Fibroblast of mammary gland (primary cell): ENCODE measurements around the gene DOCK4.

Source experiments
- DNase-seq: peaks from one replicate; pipeline ENCODE4 v3.0.0-alpha.2; 2010; ENCODE audit warnings: low read depth
- H3K4me3 ChIP-seq: 2 replicates; pipeline ENCODE4 v1.5.1; 2011; ENCODE audit warnings: low read depth, mild to moderate bottlenecking, low read length, moderate library complexity; ENCODE audit not compliant: control insufficient read depth
- TF ChIP-seq, protein P1 (sequence below): conservative IDR thresholded peaks from 2 replicates; pipeline ENCODE4 v1.5.1; 2011; ENCODE audit warnings: low read depth, low read length, inconsistent platforms; ENCODE audit not compliant: control insufficient read depth, insufficient read depth

The DOCK4 gene

DNA sequence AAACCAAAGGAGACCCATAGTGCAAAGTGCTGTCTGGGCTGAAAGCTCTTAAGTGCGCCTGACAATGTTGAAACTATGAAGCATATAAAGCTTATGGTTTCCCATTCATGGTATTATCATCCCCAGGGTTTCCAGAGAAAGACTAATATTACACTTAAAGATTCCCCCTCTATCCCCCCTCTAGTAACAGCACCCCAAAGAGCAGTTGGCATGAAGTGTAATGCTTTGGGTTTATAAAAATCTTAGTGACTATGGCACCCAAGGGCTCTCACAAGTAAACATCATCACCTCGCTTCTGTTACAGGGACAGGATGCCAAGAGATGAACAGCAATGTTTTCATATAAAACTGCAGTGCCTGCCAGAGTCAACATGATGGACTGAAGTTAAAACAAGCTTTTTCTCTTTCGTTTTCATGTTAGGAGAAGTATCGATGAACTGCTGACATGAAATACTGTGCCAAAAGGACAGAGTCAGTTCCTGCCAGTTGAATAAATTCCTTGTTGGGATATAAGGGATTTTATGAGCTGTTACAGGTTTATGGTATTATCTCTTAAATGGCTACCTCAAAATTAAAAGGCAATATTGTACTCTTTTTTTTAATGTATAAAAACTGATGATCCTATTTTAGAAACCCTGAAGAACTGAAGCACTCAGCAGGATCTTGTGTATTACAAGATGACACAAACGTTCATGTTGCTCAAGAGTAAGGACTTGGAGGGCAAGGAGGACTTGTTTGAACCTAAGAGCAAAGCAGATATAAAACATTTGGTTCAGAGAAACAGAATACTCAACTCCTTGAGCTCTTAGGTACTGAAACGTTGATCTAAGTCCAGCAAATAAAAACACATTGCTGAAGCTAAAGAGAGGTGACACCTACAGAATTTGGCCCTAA is 440.2 kb downstream of the DOCK4 start:
- DNase-seq: peak; percentile 41
- TF ChIP-seq, protein P1, sequence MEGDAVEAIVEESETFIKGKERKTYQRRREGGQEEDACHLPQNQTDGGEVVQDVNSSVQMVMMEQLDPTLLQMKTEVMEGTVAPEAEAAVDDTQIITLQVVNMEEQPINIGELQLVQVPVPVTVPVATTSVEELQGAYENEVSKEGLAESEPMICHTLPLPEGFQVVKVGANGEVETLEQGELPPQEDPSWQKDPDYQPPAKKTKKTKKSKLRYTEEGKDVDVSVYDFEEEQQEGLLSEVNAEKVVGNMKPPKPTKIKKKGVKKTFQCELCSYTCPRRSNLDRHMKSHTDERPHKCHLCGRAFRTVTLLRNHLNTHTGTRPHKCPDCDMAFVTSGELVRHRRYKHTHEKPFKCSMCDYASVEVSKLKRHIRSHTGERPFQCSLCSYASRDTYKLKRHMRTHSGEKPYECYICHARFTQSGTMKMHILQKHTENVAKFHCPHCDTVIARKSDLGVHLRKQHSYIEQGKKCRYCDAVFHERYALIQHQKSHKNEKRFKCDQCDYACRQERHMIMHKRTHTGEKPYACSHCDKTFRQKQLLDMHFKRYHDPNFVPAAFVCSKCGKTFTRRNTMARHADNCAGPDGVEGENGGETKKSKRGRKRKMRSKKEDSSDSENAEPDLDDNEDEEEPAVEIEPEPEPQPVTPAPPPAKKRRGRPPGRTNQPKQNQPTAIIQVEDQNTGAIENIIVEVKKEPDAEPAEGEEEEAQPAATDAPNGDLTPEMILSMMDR: no peak

DNA sequence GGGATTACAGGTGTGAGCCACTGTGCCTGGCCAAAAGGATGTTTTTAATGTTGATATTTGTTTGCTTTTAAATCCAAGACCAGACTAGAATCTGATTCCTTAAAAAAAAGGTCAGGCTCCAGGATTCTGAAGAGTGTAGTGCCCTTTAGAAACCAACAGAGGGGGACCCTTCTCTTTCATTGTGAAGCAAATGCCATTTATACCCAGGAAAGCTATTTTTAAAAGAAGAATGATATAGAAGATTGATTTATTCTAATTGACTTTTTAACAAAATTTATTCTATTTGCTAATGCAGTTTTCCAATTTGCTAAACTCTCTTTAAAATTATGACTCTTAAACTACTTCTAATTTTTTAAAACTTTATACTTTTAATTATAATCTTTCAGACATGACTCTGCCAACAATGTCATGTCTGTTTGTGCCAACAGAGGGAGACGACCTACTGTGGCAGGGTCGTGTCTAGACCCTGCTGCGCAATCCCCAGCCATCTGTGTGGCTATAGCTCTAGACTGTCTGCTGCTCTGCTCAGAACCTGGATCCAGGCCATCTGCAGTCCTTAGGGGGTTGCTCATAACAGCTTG is 442.9 kb downstream of the DOCK4 start:
- TF ChIP-seq, protein P1: peak; percentile 64
- DNase-seq: peak; percentile 72
- no peak overlapping the region for H3K4me3 ChIP-seq

More for the DNA sequence above, 440.2 kb downstream of the DOCK4 start:
- no peak overlapping the region for H3K4me3 ChIP-seq

DNA sequence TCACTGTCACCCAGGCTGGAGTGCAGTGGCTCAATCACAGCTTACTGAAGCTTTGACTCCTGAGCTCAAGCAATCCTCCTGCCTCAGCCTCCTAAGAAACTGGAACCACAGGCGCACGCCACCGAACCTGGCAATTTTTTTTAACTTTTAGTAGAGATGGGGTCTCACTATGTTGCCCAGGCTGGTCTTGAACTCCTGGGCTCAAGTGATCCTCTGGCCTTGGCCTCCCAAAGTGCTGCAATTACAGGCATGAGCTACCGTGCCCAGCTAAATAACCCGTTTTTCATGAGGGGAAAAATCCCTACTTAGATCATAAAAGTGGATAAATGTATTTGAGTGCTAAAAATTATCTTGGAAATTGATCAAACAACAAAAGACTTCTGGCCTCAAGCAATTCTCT is 443.4 kb downstream of the DOCK4 start:
- DNase-seq: no peak
- TF ChIP-seq, protein P1: no peak

DNA sequence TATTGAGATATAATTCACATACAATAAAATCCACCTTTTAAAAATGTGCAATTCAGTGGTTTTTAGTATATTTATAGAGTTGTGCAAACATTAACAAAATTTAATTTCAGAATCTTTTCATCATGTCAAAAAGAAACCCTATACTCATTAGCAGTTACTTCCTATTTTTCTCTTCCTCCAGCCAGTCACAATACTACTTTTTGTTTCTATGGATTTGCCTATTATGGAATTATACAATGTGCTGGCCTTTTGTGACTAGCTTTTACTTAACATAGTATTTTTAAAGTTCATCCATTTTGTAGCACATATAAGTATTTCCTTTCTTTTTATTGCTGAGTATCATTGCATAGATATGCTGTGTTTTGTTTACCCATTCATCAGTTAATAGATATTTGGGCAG is 444.0 kb downstream of the DOCK4 start:
- DNase-seq: no peak
- TF ChIP-seq, protein P1: no peak

More for the DNA sequence above, 443.4 kb downstream of the DOCK4 start:
- no peak overlapping the region for H3K4me3 ChIP-seq

DNA sequence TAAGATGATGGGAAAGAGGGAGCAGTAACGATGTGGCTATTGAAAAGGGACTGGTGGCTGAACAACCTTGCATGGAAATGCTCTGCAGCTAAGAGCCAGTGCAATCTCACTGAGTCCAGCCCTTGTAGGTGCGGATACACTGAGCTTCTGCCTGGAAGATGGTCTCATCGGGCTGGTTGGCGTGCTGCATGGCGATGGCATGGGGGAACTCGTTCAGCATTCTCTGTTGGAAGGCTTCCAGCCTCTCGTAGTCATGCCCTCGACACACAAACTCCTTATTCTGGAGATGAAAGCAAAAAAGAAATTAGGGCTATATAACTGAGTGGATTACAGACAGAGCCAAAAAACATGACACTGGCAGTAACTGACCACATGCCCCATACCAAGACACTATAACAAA is 446.2 kb downstream of the DOCK4 start:
- TF ChIP-seq, protein P1: no peak
- no peak for DNase-seq
- no peak overlapping the region for H3K4me3 ChIP-seq

More for the DNA sequence above, 444.0 kb downstream of the DOCK4 start:
- no peak overlapping the region for H3K4me3 ChIP-seq

DNA sequence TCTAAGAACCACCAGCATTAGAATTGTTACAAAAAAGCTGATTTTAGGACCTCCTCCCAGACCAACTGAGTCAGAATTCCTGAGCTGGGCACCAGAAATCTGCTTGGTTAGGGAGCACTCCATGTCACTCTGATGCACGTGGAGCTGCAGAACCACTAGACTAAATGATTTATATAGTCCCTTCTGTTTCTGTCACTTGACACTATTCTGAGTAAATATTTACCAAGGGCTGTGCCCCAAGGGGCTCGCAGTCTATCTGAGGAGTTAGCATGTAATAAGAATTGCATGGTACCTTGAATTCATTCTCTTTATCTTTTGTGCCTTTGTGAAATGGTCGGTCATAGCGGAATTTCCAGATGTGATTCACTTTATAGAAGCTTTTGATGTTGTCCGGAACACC is 447.9 kb downstream of the DOCK4 start:
- TF ChIP-seq, protein P1: no peak
- no peak overlapping the region for H3K4me3 ChIP-seq
- DNase-seq: no peak
